OCI-LY7 (cell line): ENCODE results near the gene SMYD4. TPM values are rescaled to one million over a fixed set of nuclear protein-coding genes. Genes with fewer than 3 reads are reported as not detected.

ENCODE experiments used
- BruUV-seq: library from RNA; stranded (reverse); fragments of 400-500 nt; replicated peaks from 2 replicates; lab custom pipeline; 2021; lab: Mats Ljungman, UMichigan
- CTCF ChIA-PET: fragments of 300-600 bp; sonication (Branson Sonifier 250); formaldehyde crosslinking; loops from one replicate; lab custom pipeline; 2022; ENCODE audit warnings: antibody characterized with exemption; ENCODE audit not compliant: unreplicated experiment; lab: Charles Lee
- POLR2A ChIA-PET: fragments of 300-600 bp; sonication (Branson Sonifier 250); formaldehyde crosslinking; loops from one replicate; lab custom pipeline; 2022; ENCODE audit warnings: antibody characterized with exemption; lab: Charles Lee
- DNase-seq: peaks from one replicate; pipeline ENCODE4 v3.0.0-alpha.2; 2015; ENCODE audit warnings: low spot score
- H2AFZ ChIP-seq: fragments of 200-600 bp; sonication (generic), shearing (Covaris generic); 2 replicates; pipeline ENCODE4 v1.6.1; 2014; ENCODE audit warnings: mild to moderate bottlenecking, antibody characterized with exemption, low read length, moderate library complexity
- H3K27ac ChIP-seq: fragments of 200-600 bp; sonication (generic); 2 replicates; pipeline ENCODE4 v1.5.1; 2014; ENCODE audit warnings: mixed run types, low read depth, mild to moderate bottlenecking, moderate library complexity, low read length, inconsistent platforms; ENCODE audit not compliant: poor library complexity, severe bottlenecking
- H3K36me3 ChIP-seq: fragments of 200-600 bp; sonication (generic); 2 replicates; pipeline ENCODE4 v1.6.1; 2014; ENCODE audit warnings: mild to moderate bottlenecking, antibody characterized with exemption, low read length, moderate library complexity, mixed read lengths; ENCODE audit not compliant: insufficient read depth
- H3K4me1 ChIP-seq: fragments of 200-600 bp; sonication (generic); 2 replicates; pipeline ENCODE4 v1.5.1; 2014; ENCODE audit warnings: mild to moderate bottlenecking, low read length; ENCODE audit not compliant: insufficient read depth, poor library complexity, severe bottlenecking
- H3K4me2 ChIP-seq: fragments of 200-600 bp; sonication (generic); 2 replicates; pipeline ENCODE4 v1.6.1; 2014; ENCODE audit warnings: mild to moderate bottlenecking, low read length
- H3K4me3 ChIP-seq: fragments of 200-600 bp; sonication (generic); 2 replicates; pipeline ENCODE4 v1.5.1; 2014; ENCODE audit warnings: mild to moderate bottlenecking, low read depth, low read length; ENCODE audit not compliant: poor library complexity, severe bottlenecking
- H3K79me2 ChIP-seq: fragments of 200-600 bp; sonication (generic); 2 replicates; pipeline ENCODE4 v1.6.1; 2016; ENCODE audit warnings: low read depth, mild to moderate bottlenecking, low read length, moderate library complexity, mixed read lengths; ENCODE audit not compliant: insufficient read depth
- H3K9me2 ChIP-seq: fragments of 200-600 bp; sonication (generic); 2 replicates; pipeline ENCODE4 v1.6.1; 2016; ENCODE audit warnings: mild to moderate bottlenecking, low read length, mixed read lengths; ENCODE audit not compliant: insufficient read depth
- H3K9me3 ChIP-seq: fragments of 200-600 bp; sonication (generic); 2 replicates; pipeline ENCODE4 v1.6.1; 2014; ENCODE audit warnings: mild to moderate bottlenecking, mixed run types, low read length, mixed read lengths
- H4K20me1 ChIP-seq: fragments of 200-600 bp; sonication (generic); 2 replicates; pipeline ENCODE4 v1.6.1; 2014; ENCODE audit warnings: mild to moderate bottlenecking, antibody characterized with exemption, low read length, moderate library complexity, mixed read lengths; ENCODE audit not compliant: insufficient read depth
- EZH2phosphoT487 ChIP-seq: fragments of 200-600 bp; sonication (generic); IDR thresholded peaks from 2 replicates; pipeline ENCODE4 v1.6.1; 2018; ENCODE audit warnings: low read depth, borderline replicate concordance, mild to moderate bottlenecking, mixed run types, antibody characterized with exemption, low read length, moderate library complexity, mixed read lengths
- intact Hi-C: fragments of 100-400 bp; cut with micrococcal nuclease; formaldehyde crosslinking; loops from one replicate; pipeline ENCODE4 v1.10.0; 2022; ENCODE audit not compliant: unreplicated experiment
- total RNA-seq, 2 experiments: library from RNA; depleted of rRNA in 1 of 2; stranded (reverse); fragments of >200 nt in 1 of 2; shearing (Covaris generic) in 1 of 2; gene quantifications; 2 replicates each; pipeline ENCODE4 v1.2.3, GENCODE V29; 2014 to 2022
- TF ChIP-seq, protein P1 (sequence below): fragments of 200-600 bp; sonication (generic); conservative IDR thresholded peaks from 2 replicates; pipeline ENCODE4 v1.5.1; 2014; ENCODE audit warnings: mild to moderate bottlenecking, antibody characterized with exemption, low read length, moderate library complexity, mixed read lengths

SMYD4 gene
- total RNA-seq, 2 experiments from 2014 or later = 27.5 to 33.5 TPM

DNA sequence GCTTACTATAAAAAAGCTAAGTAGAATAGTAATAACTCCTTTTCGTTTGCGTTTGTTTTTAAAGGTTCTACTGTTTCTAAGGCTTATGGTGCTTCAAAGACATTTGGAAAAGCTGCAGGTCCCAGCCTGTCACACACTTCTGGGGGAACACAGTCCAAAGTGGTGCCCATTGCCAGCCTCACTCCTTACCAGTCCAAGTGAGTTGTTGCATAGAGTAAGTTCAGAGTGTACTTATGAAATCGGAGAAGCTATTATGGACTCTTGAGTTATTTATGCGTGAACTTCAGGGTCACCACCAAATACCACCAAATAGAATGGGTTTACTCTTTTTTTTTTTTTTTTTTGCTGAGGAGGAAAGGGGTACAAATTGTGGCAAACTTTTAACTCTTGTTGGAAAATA is 45.9 kb upstream of the SMYD4 start:
- Histone ChIP-seq H4K20me1 (no peaks in the 10 kb centered on the region), H3K36me3 (peaks cover 96% of the 10 kb centered on the region), H3K4me2 (no peak overlapping the region), H2AFZ (no peak overlapping the region), H3K4me1 (no peaks in the 10 kb centered on the region), H3K79me2 (no peaks in the 10 kb centered on the region), H3K9me2 (no peaks in the 10 kb centered on the region), H3K27ac (no peak overlapping the region), H3K4me3 (no peak overlapping the region), H3K9me3 (no peaks in the 10 kb centered on the region)
- BruUV-seq = no TSS peak
- ChIA-PET CTCF (no interaction called here), POLR2A (interaction anchor here (0.7 kb wide), 1 partner anchor 140 kb away, joined by 5 read pairs; no protein-coding TSS in a partner anchor)
- intact Hi-C loops = no loop called here
- TF ChIP-seq, protein P1, sequence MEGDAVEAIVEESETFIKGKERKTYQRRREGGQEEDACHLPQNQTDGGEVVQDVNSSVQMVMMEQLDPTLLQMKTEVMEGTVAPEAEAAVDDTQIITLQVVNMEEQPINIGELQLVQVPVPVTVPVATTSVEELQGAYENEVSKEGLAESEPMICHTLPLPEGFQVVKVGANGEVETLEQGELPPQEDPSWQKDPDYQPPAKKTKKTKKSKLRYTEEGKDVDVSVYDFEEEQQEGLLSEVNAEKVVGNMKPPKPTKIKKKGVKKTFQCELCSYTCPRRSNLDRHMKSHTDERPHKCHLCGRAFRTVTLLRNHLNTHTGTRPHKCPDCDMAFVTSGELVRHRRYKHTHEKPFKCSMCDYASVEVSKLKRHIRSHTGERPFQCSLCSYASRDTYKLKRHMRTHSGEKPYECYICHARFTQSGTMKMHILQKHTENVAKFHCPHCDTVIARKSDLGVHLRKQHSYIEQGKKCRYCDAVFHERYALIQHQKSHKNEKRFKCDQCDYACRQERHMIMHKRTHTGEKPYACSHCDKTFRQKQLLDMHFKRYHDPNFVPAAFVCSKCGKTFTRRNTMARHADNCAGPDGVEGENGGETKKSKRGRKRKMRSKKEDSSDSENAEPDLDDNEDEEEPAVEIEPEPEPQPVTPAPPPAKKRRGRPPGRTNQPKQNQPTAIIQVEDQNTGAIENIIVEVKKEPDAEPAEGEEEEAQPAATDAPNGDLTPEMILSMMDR = no peak
- no peak for TF ChIP-seq EZH2phosphoT487
- no peak for DNase-seq

DNA sequence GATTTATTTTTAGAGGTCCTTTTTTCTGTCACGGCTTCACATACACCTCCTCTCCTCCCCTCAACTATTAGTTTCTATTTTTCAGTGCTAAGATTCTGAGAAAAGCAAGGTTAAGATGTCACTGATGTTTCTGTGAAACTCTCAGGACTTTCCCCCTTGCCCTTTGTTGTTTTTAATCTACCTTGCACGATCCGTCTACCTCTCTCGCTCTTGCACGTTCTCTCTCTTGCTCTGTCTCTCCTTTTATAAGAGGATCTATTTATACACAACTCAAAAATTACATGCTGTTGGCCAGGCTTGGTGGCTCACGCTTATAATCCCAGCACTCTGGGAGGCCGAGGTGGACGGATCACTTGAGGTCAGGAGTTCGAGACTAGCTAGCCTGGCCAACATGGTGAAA is 43.7 kb upstream of the SMYD4 start:
- intact Hi-C loops = no loop called here
- no peak for DNase-seq
- no peaks in the 10 kb centered on the region for H3K9me2 ChIP-seq

DNA sequence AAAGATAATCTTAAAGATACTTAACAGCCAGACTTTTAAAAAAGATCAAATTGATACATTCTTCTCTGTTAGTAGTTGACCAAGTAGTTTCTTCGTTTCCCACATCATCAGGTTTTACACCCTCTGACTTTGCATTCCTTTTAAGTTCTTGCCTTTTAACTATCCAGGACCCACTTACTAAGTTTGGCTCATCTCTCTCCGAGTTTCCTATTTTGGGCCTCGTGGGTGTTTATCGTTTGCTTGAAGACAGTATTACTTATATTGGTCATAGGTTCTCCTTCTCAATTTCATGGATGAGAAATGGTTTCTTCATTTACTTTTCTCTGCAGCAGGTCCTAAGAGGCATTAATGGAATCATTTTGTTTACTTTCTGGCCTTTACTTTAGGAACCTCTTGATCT is 43.3 kb upstream of the SMYD4 start:
- peaks cover 79% of the 10 kb centered on the region for H3K36me3 ChIP-seq
- POLR2A ChIA-PET = no interaction called here
- H2AFZ ChIP-seq = no peak overlapping the region
- H3K27ac ChIP-seq = no peak overlapping the region
- no peak overlapping the region for H3K4me3 ChIP-seq
- CTCF ChIA-PET = no interaction called here
- H4K20me1 ChIP-seq = no peaks in the 10 kb centered on the region
- H3K9me3 ChIP-seq = no peaks in the 10 kb centered on the region
- H3K79me2 ChIP-seq = no peaks in the 10 kb centered on the region
- intact Hi-C loops = no loop called here
- H3K4me2 ChIP-seq = no peak overlapping the region
- no TSS peak for BruUV-seq
- no peak for TF ChIP-seq EZH2phosphoT487
- TF ChIP-seq, protein P1 = no peak
- DNase-seq = no peak
- H3K4me1 ChIP-seq = no peaks in the 10 kb centered on the region
- H3K9me2 ChIP-seq = no peaks in the 10 kb centered on the region

More for the DNA sequence above, 43.7 kb upstream of the SMYD4 start:
- TF ChIP-seq, protein P1 = no peak
- TF ChIP-seq EZH2phosphoT487 = no peak
- H3K36me3 ChIP-seq = peaks cover 84% of the 10 kb centered on the region
- H3K79me2 ChIP-seq = no peaks in the 10 kb centered on the region
- BruUV-seq = no TSS peak
- no peaks in the 10 kb centered on the region for H3K9me3 ChIP-seq
- ChIA-PET CTCF (no interaction called here), POLR2A (no interaction called here)
- H3K4me2 ChIP-seq = no peak overlapping the region
- H3K4me1 ChIP-seq = no peaks in the 10 kb centered on the region
- H2AFZ ChIP-seq = no peak overlapping the region
- H3K27ac ChIP-seq = no peak overlapping the region
- H4K20me1 ChIP-seq = no peaks in the 10 kb centered on the region
- H3K4me3 ChIP-seq = no peak overlapping the region
